DMS79 (cell line): ENCODE results near the gene WRAP73.

Source experiments
- DNase-seq: peaks from one replicate; lab custom pipeline; 2025; lab: John Stamatoyannopoulos, UW

Gene WRAP73

DNA sequence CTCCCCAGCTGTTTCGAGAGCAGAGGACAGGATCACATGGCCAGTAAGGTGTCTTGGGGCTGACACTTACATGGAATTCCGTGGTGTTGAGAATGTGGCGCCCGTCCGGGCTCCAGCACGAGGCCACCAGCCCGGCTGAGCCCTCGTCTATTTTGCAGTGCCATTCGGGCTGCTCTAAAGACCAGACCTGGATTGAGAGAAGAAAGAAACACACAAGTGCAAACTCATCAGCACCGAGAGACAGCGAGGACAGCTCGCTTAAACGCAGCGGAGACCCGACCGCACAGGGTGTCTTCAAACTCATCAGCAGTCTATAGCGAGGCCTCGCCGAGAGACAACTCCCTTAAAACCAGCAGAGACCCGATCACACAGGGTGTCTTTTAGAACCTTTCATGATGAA, 3.3 kb downstream of the WRAP73 start:
- DNase-seq: no peak

DNA sequence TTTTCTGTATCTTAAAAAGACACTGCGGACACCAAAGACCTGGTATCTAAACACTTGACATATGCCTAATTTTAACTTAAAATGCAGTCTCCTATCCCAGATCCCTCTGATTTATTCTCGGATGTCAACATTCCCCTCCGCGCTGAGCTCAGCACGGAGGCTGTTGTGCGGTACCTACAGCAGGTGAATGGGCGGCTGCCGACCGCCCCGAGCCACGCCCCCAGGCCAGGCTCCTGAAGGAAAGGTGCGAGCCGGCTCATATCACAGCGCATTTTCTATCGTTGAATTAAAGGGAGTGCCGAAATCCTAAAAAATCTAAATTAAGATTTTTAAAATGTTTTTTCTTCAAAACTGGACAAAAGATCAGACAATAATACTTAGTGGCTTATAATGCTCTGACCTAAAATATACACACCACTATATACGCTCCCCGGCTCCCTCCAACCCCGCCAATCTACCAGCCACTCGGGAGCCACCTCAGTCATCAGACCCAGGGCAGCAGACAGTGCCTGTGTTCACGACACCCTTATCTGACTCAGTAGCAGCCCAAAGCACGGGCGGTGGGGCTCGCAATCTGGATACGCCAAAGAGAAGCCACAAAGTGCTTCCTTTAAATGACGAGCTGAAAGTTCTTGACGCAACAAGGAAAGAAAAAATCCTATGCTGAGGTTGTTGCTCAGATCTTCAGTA, 4.1 kb downstream of the WRAP73 start:
- DNase-seq: no peak

DNA sequence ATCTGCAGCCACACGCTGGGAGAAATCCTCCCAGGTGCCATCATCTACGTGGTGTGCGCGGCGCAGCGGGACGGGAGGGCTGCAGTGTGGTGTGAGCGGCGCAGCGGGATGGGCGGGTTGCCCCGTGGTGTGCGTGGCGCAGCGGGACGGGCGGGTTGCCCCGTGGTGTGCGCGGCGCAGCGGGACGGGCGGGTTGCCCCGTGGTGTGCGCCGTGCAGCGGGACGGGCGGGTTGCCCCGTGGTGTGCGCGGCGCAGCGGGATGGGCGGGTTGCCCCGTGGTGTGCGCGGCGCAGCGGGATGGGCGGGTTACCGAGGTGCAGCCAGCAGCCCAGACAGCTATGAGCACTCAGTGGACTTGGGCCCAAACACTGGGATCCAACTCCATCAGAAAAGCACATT, 4.7 kb downstream of the WRAP73 start:
- DNase-seq: no peak

DNA sequence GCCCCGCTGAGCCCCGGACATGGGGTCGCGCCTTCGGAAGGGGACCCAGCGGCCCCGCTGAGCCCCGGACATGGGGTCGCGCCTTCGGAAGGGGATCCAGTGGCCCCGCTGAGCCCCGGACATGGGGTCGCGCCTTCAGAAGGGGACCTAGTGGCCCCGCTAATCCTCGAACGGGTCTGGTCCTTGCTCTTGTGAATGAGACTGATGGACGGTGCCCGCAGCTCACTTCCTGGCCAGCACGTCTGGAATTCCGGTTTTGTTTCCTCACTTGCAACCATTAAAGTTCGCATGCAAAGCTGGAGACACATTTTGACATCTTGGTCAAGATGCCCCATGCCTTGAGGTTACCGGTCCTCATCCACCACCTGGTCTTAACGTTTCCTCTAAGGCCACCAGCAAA, 5.6 kb downstream of the WRAP73 start:
- DNase-seq: no peak

DNA sequence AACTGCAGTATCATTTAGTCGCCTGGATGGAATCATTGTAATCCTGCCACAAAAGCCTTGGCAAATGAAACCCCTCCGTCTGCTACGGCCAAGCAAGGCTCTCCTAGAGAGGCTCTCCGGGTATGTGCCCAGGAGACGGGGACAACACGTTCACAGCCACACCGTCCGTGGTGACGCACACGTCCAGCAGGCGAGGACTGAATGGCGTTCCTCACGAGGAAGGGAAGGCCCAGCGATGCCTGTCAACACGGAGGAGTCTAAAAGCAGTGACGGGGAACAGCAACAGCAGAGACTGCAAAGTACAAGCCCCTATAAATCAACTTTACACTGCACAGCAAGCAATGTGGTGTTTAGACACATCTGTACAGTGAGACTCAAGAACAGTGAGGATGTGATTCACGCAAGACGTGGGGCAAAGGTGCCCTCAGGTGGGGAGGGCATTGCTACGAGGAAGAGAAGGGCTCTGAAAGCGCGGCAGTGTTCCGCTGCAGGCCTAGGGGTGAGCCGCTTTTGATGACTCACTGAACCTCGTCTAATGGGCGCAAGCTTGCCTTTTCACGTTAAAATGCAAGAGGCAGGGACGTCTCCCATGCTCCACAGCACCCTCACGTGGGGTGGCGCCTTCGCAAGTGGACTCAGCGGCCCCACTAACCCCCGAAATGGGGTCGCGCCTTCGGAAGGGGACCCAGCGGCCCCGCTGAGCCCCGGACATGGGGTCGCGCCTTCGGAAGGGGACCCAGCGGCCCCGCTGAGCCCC, 6.8 kb downstream of the WRAP73 start:
- DNase-seq: no peak

- no peak for DNase-seq
Observed at GRCh38 chr1:3641816-3642215, 8.1 kb downstream of the WRAP73 start.

GRCh38 chr1:3641046-3641760, 8.7 kb downstream of the WRAP73 start:
- no peak for DNase-seq

DNA sequence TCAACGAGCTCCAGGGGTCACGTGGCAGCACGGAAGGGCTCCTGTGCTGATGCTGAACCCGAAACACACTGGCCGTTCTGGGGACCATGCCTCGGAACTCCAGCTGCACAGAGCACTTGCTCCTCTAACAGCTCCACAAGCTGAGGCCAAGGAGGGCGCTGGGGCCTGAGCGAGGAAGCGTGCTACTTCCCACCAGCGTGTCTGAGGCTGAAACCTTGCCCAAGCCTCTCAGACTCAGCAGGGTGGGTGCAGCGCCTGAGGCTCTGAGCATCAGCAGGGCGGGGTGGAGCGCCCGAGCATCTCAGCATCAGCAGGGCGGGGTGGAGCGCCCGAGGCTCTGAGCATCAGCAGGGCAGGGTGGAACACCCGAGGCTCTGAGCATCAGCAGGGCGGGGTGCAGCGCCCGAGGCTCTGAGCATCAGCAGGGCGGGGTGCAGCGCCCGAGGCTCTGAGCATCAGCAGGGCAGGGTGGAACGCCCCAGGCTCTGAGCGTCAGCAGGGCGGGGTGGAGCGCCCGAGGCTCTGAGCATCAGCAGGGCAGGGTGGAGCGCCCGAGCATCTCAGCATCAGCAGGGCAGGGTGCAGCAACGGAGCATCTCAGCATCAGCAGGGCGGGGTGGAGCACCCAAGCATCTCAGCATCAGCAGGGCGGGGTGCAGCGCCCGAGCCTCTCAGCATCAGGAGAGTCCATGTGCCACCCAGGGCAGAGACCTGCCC, 9.6 kb downstream of the WRAP73 start:
- DNase-seq: no peak

DNA sequence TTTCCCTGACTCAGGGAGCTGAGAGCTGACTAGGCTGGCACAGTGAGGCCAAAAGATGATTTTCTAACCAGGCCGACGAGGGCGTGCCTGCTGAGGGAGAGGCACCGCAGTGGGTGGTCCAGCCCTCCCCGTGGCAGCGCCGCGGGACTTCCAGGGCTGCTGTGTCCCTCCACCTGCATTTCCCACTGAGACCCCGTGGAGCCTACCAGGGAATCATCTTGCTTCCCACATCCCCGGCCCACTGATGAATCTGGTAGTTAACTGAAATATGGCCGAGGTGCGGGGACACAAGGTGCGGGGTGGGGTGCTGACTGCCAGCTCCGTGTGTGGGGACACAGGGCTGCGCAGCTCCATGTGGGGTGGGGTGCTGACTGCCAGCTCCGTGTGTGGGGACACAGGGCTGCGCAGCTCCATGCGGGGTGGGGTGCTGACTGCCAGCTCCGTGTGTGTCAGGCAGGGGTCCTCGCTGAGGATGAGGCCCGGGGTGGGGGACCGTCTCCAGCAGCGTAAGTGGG, 10.4 kb downstream of the WRAP73 start:
- no peak for DNase-seq

DNA sequence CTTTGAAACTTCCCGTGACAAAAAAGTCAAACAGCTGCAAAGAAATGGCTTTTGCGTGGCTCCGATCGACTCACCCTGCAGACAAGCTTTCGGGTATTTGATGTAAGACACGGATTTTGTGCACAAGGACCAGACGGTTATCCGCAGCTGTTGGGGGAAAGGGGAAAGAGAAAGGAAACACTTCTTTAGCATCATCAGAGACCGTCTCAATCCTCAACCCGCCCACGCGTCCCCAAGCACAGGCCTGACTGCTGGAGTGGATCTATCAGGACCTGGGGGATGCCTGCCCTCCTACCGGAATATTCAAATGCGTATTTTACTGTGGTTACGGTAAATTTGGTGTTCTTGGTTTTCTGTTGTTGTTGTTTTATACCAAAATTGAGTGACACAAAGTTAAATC, 11.2 kb downstream of the WRAP73 start:
- DNase-seq: no peak

DNA sequence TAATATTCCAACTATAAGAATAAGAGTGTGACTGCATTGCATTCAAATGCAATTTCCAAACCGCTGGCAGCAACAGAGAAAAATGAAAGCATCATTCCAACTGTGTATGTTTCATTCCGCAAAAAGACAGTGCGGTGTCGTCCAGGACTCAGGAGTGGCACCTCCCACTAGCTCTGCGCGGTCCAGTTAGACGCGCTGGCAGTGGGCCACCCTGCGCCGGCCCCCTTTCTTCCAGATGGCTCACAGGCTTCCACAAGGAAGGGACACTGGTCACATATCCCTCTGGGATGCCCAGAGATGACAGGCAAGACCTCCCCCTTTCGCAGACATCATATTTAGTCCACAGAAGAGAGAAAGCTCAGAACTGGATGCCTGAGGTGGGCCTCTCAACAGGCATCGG, 11.9 kb downstream of the WRAP73 start:
- DNase-seq: no peak

GRCh38 chr1:3636531-3636930, 13.4 kb downstream of the WRAP73 start:
- no peak for DNase-seq

- no peak for DNase-seq
Observed at GRCh38 chr1:3636080-3636479, 13.8 kb downstream of the WRAP73 start.

- DNase-seq: no peak
Observed at GRCh38 chr1:3634059-3634800, 15.7 kb downstream of the WRAP73 start.

DNA sequence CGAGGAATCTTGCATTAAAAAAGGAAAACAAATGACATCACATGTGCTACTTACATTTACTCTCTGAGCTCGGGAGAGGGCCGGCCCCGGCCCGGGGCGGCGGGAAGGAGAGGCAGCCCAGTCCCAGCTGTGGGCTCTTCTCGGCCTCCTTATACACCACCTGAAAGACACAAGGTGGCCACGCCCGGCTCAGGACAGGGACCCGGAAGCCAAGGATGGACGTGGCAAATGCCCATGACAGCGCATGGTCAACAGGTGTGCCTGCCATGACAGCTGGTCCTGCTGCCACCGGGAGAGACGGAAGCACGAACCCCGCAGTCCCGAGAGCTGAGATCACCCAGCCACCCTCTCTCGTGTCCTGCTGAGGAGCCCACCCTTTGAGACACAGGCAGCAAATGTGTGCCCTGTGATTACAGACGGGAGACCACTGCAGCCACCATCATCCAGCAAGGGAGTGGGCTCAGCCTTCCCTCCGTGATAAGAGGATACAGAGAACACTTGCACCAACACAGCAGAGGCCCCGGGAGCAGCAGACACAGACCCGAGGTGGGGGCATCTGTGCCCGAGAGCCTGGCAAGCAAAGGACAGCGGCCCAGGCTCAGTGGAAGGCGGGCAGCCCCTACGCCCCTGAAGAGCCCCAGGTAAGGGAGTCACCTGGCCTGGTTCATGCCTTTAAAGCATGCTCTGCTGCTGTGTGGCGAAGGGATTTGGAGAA, 16.4 kb downstream of the WRAP73 start:
- no peak for DNase-seq

DNA sequence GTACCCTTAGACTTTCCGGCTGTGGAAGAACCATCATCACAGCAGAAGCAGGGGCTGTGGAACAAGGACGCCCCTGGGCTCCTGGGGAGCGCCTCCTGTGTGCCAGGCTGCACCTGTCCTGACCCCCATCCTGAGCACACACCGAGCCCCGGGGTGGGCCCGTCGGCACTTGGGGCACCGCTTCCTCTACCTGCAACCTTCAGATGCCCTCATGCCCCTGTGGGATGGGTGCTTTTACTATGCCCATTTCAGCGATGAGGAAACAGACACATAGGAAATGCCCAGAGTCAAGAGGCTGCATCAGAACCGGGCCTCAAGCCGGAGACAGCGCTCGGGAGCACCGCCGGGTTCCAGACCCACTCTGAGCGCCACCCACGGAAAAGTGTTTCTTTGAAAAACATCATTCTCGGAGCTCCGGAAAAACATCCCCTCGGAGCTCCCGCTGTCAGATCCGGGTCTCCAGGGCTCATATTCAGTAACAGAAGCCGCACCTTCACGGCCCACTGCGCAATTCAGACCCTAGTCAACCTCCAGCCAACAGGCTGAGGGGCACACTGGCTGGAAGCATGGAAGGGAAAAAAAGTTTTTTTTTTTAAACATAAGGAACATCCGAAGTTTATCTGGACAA, 17.1 kb downstream of the WRAP73 start:
- DNase-seq: no peak

DNA sequence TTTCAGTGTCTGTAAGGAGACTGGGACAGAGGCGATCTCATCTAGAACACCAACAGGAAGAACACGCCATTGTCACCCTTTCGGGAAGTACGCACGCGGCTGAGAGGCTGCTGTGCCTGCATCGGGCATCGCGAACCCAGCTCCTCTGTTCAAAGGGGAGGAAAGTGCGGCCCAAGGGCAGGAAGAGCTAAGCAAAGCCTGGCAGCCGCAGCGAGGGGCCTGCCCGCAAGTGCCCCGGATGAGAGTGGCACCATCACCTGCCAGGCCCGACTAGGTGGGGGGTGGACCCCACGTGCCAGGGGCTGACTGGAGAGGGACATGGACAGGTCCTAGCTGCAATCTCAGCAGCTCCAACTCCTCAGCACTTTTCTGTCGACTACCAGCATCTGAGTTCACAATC, 17.6 kb downstream of the WRAP73 start:
- no peak for DNase-seq

DNA sequence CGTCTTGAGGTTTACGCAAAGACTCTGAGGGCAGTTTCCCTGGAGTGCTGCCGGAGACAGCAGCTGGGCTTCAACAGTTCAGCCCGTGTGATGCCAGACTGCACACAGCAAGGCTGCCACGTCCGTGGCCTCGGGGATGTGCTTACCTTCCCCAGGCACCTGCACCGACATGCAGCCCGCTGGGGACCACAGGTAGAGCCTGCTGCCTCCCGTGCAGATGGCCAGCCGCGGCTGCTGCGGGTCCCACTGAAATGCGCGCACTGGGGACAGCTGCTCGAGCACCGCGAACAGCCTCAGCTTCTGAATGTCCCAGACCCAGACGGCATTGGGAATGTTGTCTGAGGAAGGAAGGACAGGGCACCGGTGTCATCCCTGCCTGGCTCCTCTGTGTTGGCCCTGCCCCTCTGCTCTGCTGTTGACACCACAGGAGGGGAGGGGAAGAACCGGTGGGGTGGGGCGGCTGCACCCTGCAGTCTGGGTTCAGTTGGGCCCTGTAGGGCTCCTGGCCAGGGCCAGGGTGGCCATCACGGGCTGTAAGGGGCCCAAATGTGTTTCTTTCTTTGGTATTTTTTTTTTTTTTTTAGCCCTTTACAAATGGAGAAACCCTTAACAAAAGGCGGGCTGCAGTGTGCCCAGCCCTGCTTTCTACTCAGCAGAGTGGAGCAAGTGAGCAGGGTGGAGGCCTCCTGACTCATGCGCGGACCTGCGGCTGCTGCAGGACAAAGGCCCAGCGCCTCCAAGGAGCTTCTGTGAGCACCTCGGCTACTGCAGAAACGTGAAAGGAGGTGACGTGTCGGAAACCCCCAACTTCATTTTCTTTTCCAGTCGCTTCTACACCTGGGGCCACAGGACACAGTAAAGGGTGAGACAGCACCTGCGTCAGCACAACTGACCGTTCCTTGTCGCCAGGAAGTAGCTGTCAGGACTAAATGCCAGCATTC, 18.3 kb downstream of the WRAP73 start:
- no peak for DNase-seq

DNA sequence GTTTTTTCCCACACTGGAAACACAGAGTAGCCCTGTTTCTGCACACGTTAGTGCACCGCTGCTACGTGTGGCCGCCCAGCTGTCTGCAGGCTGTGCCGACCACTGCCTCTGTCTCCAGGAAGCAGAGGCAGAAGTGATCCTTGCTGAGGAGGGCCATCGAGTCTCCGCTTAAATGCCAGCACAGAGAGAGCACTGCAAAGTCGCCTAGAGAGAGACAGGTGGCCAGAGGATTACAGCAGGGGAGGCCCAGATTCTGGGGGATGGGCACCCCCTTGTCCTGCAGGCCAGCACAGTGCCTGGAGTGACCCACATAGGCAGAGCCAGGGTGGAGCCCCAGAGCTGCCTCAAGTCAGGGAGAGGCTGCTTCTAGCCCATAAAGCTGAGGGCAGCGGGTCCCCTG, 19.0 kb downstream of the WRAP73 start:
- no peak for DNase-seq
